ENCODE data around the gene IDNK. TPM values are rescaled to one million over a fixed set of nuclear protein-coding genes. Genes with fewer than 3 reads are reported as not detected.

The IDNK gene
- total and polyA plus RNA-seq, 9 donors, result 1.5 to 9.0 (median 5.5) TPM

- Histone ChIP-seq H3K27me3 (no peaks in the 10 kb centered on the region), H3K4me1 (ENCODE audit: insufficient read depth) (no peaks in the 10 kb centered on the region), H3K36me3 (no peaks in the 10 kb centered on the region), H3K4me3 (no peak overlapping the region), H3K27ac (no peak overlapping the region), H3K9me3 (no peaks in the 10 kb centered on the region)
- DNase-seq, result no peak
- 92 to 97% (median 93%) methylated on average over 4 of the region's 4 CpGs for WGBS, 3 donors
- intact Hi-C loops (cut with DNase I), result no loop called here
- TF ChIP-seq POLR2A (IDR thresholded peaks at IDR 0.05) (no peak), EP300 (IDR thresholded peaks at IDR 0.05) (no peak)
- TF ChIP-seq, protein P1, sequence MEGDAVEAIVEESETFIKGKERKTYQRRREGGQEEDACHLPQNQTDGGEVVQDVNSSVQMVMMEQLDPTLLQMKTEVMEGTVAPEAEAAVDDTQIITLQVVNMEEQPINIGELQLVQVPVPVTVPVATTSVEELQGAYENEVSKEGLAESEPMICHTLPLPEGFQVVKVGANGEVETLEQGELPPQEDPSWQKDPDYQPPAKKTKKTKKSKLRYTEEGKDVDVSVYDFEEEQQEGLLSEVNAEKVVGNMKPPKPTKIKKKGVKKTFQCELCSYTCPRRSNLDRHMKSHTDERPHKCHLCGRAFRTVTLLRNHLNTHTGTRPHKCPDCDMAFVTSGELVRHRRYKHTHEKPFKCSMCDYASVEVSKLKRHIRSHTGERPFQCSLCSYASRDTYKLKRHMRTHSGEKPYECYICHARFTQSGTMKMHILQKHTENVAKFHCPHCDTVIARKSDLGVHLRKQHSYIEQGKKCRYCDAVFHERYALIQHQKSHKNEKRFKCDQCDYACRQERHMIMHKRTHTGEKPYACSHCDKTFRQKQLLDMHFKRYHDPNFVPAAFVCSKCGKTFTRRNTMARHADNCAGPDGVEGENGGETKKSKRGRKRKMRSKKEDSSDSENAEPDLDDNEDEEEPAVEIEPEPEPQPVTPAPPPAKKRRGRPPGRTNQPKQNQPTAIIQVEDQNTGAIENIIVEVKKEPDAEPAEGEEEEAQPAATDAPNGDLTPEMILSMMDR (IDR thresholded peaks at IDR 0.05), result no peak
Measured at GRCh38 chr9:83584995-83585394, 37.9 kb upstream of the IDNK start.

DNA sequence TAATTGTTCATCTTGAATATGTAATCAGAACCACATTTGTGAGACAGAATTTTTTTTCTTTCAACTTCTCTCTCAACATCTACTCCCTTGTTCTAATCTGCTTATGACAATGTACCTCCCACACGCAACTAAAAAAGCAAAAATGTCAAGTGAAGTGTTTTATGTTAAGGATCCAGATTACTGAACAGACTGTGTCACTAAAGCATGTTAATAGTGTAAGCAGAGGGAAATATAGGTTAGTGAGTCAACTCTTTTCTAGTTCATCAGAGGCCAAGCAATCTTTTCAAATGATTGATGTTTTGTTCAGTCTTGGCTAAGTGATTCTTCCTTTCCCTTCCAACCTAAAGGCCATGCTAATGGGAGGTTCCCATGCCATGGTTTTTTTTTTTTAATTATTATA, 34.7 kb upstream of the IDNK start:
- Histone ChIP-seq H3K4me3 (no peak overlapping the region), H3K27me3 (no peaks in the 10 kb centered on the region), H3K9me3 (no peaks in the 10 kb centered on the region), H3K4me1 (ENCODE audit: insufficient read depth) (no peaks in the 10 kb centered on the region), H3K36me3 (no peaks in the 10 kb centered on the region), H3K27ac (no peak overlapping the region)
- DNase-seq, result no peak
- intact Hi-C loops (cut with DNase I), result no loop called here
- TF ChIP-seq POLR2A (IDR thresholded peaks at IDR 0.05), result no peak
- no peak for TF ChIP-seq EP300 (IDR thresholded peaks at IDR 0.05)
- TF ChIP-seq, protein P1 (IDR thresholded peaks at IDR 0.05), result no peak
- WGBS, 3 donors, result 17 to 44% (median 20%) methylated on average over 1 of the region's 1 CpG

DNA sequence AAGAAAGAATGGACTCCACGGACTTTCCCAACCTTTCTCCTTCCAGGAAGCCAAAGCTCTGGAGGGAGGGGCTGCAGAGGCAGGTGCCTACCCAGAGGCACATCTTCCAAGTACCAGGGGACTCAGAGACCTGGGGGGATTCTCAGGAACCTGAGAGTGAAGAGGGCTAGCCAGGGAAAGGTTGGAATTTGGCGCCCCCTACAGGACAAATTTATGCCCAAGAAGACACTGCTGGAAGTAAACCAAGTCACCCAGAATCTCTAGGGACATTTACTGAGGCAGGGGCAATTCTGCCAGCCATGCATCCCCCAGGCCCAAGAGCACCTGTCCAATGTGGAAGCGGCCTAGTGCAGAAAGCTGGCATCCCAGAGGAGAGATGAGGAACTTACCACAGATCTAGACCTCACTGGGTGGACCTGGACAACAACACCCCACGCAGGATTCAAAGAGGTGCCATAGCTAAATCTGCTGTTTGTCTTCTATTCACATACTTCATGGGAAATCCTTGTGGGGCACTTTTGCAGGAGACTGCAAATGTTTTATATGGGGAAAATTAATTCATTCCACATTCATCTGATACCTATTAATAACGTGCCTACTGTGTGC, 25.9 kb upstream of the IDNK start:
- Histone ChIP-seq H3K9me3 (no peaks in the 10 kb centered on the region), H3K27ac (no peak overlapping the region), H3K27me3 (no peaks in the 10 kb centered on the region), H3K4me3 (no peak overlapping the region), H3K4me1 (ENCODE audit: insufficient read depth) (no peaks in the 10 kb centered on the region), H3K36me3 (no peaks in the 10 kb centered on the region)
- no peak for TF ChIP-seq POLR2A (IDR thresholded peaks at IDR 0.05)
- TF ChIP-seq, protein P1 (IDR thresholded peaks at IDR 0.05), result peak in 1 of 3 donors; percentile 33
- 44 to 53% (median 53%) methylated on average over 5 of the region's 5 CpGs for WGBS, 3 donors
- intact Hi-C loops (cut with DNase I), result no loop called here
- DNase-seq, result peak in 3 of 5 donors; percentile 10 to 24 (median 24)

- Histone ChIP-seq H3K36me3 (no peaks in the 10 kb centered on the region), H3K27ac (no peak overlapping the region), H3K4me3 (no peak overlapping the region), H3K4me1 (ENCODE audit: insufficient read depth) (no peaks in the 10 kb centered on the region), H3K9me3 (no peaks in the 10 kb centered on the region), H3K27me3 (no peaks in the 10 kb centered on the region)
- intact Hi-C loops (cut with DNase I), result no loop called here
- 71 to 97% (median 79%) methylated on average over 1 of the region's 1 CpG for WGBS, 3 donors
- no peak for DNase-seq
- TF ChIP-seq EP300 (IDR thresholded peaks at IDR 0.05), result no peak
- TF ChIP-seq, protein P1 (IDR thresholded peaks at IDR 0.05), result no peak
- no peak for TF ChIP-seq POLR2A (IDR thresholded peaks at IDR 0.05)
Measured at GRCh38 chr9:83598487-83598886, 24.5 kb upstream of the IDNK start.

Measured in ovary (tissue), 9 donors.